ENCODE results near the gene EXTL2.

The EXTL2 gene

DNA sequence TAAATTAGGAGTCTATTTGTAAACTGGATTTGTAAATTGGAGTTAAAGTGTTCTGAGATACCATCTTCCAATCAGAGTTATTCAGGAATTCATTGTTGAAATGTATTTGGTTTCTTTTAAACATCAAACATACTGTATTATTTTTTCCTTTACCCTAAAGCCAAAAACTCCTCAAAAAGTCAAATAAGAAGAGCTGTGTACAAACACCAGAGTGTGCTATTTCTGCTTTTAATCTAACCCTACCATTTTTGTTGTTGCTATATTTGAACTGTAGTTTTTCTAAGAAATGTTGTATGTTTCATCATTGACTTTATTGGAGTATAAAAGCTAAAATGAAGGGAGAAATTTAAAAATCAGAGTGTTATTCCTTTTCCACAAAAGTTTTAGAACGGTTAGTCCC lies 37.1 kb upstream of the EXTL2 start:
- TF ChIP-seq POLR2AphosphoS5 (IDR thresholded peaks at IDR 0.05; ENCODE audit: low read depth) = no peak
- no peak for TF ChIP-seq GABPA (IDR thresholded peaks at IDR 0.05; ENCODE audit: low read depth)
- DNase-seq (ENCODE audit: low read depth in 1 of 2, low spot score in 1 of 2) = no peak
- Histone ChIP-seq H3K4me3 (replicated peaks; ENCODE audit: insufficient read depth, low read length) (no peak overlapping the region), H3K27me3 (ENCODE audit: insufficient read depth, poor library complexity, severe bottlenecking) (no peaks in the 10 kb centered on the region), H3K27ac (replicated peaks) (no peak overlapping the region)

DNA sequence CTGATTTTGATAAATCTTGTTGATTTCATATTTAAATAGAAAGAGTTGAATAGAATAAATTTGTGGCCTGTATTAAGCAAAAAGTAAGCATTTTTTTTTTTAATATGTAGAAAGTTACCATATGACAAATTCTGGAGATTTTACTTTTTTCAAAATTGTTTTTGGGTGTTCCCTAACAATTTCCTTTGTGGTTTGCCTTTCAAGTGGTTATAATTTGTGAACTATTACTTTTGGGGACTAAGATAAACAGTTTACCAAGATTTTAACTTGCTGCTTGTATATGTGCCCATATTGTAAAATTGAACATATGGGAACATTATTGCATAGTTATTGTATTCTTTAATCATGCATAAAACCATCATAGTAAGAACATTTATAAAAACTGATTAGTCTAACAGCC lies 35.9 kb upstream of the EXTL2 start:
- Histone ChIP-seq H3K27ac (replicated peaks) (no peak overlapping the region), H3K4me3 (replicated peaks; ENCODE audit: insufficient read depth, low read length) (no peak overlapping the region), H3K27me3 (ENCODE audit: insufficient read depth, poor library complexity, severe bottlenecking) (no peaks in the 10 kb centered on the region)
- TF ChIP-seq, protein P1, sequence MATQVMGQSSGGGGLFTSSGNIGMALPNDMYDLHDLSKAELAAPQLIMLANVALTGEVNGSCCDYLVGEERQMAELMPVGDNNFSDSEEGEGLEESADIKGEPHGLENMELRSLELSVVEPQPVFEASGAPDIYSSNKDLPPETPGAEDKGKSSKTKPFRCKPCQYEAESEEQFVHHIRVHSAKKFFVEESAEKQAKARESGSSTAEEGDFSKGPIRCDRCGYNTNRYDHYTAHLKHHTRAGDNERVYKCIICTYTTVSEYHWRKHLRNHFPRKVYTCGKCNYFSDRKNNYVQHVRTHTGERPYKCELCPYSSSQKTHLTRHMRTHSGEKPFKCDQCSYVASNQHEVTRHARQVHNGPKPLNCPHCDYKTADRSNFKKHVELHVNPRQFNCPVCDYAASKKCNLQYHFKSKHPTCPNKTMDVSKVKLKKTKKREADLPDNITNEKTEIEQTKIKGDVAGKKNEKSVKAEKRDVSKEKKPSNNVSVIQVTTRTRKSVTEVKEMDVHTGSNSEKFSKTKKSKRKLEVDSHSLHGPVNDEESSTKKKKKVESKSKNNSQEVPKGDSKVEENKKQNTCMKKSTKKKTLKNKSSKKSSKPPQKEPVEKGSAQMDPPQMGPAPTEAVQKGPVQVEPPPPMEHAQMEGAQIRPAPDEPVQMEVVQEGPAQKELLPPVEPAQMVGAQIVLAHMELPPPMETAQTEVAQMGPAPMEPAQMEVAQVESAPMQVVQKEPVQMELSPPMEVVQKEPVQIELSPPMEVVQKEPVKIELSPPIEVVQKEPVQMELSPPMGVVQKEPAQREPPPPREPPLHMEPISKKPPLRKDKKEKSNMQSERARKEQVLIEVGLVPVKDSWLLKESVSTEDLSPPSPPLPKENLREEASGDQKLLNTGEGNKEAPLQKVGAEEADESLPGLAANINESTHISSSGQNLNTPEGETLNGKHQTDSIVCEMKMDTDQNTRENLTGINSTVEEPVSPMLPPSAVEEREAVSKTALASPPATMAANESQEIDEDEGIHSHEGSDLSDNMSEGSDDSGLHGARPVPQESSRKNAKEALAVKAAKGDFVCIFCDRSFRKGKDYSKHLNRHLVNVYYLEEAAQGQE (IDR thresholded peaks at IDR 0.05; ENCODE audit: insufficient replicate concordance, low read depth) = no peak
- no peak for TF ChIP-seq POLR2AphosphoS5 (IDR thresholded peaks at IDR 0.05; ENCODE audit: low read depth)
- no peak for TF ChIP-seq SPI1 (IDR thresholded peaks at IDR 0.05; ENCODE audit: borderline replicate concordance, low read depth)
- TF ChIP-seq, protein P2, sequence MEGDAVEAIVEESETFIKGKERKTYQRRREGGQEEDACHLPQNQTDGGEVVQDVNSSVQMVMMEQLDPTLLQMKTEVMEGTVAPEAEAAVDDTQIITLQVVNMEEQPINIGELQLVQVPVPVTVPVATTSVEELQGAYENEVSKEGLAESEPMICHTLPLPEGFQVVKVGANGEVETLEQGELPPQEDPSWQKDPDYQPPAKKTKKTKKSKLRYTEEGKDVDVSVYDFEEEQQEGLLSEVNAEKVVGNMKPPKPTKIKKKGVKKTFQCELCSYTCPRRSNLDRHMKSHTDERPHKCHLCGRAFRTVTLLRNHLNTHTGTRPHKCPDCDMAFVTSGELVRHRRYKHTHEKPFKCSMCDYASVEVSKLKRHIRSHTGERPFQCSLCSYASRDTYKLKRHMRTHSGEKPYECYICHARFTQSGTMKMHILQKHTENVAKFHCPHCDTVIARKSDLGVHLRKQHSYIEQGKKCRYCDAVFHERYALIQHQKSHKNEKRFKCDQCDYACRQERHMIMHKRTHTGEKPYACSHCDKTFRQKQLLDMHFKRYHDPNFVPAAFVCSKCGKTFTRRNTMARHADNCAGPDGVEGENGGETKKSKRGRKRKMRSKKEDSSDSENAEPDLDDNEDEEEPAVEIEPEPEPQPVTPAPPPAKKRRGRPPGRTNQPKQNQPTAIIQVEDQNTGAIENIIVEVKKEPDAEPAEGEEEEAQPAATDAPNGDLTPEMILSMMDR (IDR thresholded peaks at IDR 0.05; ENCODE audit: insufficient read depth, low read length) = no peak
- no peak for TF ChIP-seq GABPA (IDR thresholded peaks at IDR 0.05; ENCODE audit: low read depth)
- no peak for DNase-seq (ENCODE audit: low read depth in 1 of 2, low spot score in 1 of 2)

DNA sequence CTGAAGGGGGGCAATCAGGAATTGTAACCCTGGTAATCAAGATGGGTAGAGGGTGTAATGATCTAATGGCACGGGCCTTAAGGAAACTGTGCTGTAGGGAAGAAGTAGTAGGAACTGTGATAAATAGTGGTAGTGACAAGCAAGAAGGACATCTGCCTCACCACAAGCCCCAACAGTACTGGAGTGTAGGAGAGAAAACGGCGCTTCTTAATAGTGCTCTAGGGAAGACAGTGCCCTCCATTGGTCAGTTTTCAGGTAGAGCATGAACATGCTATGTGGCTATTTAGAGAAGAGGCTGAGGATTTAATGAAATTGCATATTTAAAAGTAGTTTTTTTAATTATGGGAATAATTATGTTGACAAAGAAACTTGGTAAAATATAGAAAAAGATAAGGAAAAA lies 33.5 kb upstream of the EXTL2 start:
- H3K4me3 ChIP-seq (replicated peaks; ENCODE audit: insufficient read depth, low read length) = no peak overlapping the region
- TF ChIP-seq POLR2AphosphoS5 (IDR thresholded peaks at IDR 0.05; ENCODE audit: low read depth) (no peak), GABPA (IDR thresholded peaks at IDR 0.05; ENCODE audit: low read depth) (no peak), SPI1 (IDR thresholded peaks at IDR 0.05; ENCODE audit: borderline replicate concordance, low read depth) (no peak)
- TF ChIP-seq, protein P2 (IDR thresholded peaks at IDR 0.05; ENCODE audit: insufficient read depth, low read length) = no peak
- TF ChIP-seq, protein P1 (IDR thresholded peaks at IDR 0.05; ENCODE audit: insufficient replicate concordance, low read depth) = no peak
- no peak for DNase-seq (ENCODE audit: low read depth in 1 of 2, low spot score in 1 of 2)
- no peaks in the 10 kb centered on the region for H3K27me3 ChIP-seq (ENCODE audit: insufficient read depth, poor library complexity, severe bottlenecking)
- H3K27ac ChIP-seq (replicated peaks) = no peak overlapping the region

DNA sequence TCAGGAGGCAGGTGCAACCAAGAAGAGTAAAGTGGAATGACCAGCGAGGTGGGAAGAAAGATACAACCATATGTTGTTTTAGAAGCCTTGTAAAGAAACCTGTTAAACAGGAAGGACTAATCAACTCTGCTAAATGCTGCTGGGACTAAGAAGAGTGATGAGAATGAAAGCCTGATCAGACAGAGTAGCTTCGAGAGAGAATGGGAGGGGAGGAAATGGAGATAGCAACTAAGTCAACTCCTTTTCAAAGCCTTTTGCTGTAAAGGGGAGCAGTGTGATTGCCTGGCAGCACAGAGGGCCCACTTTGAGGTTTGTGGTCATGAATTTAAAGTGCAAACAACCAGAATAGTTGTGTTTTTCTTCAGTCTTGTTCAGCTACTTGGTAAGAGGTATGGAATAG lies 32.6 kb upstream of the EXTL2 start:
- Histone ChIP-seq H3K4me3 (replicated peaks; ENCODE audit: insufficient read depth, low read length) (no peak overlapping the region), H3K27ac (replicated peaks) (no peak overlapping the region), H3K27me3 (ENCODE audit: insufficient read depth, poor library complexity, severe bottlenecking) (no peaks in the 10 kb centered on the region)
- DNase-seq (ENCODE audit: low read depth in 1 of 2, low spot score in 1 of 2) = no peak
- TF ChIP-seq GABPA (IDR thresholded peaks at IDR 0.05; ENCODE audit: low read depth) (no peak), POLR2AphosphoS5 (IDR thresholded peaks at IDR 0.05; ENCODE audit: low read depth) (no peak), SPI1 (IDR thresholded peaks at IDR 0.05; ENCODE audit: borderline replicate concordance, low read depth) (no peak)
- TF ChIP-seq, protein P2 (IDR thresholded peaks at IDR 0.05; ENCODE audit: insufficient read depth, low read length) = no peak
- TF ChIP-seq, protein P1 (IDR thresholded peaks at IDR 0.05; ENCODE audit: insufficient replicate concordance, low read depth) = no peak
